AG09309 (cell line): ENCODE data around the gene CFAP77.

Experiments used
- DNase-seq: peaks from one replicate; pipeline ENCODE4 v3.0.0-alpha.2; 2010; ENCODE audit warnings: low read depth
- H3K4me3 ChIP-seq: 2 replicates; pipeline ENCODE4 v1.5.1; 2011; ENCODE audit warnings: mild to moderate bottlenecking, low read depth, low read length, moderate library complexity; ENCODE audit not compliant: control insufficient read depth
- TF ChIP-seq, protein P1 (sequence below): IDR thresholded peaks from 2 replicates; pipeline ENCODE4 v1.5.1; 2011; ENCODE audit warnings: mild to moderate bottlenecking, low read depth, low read length, inconsistent platforms; ENCODE audit not compliant: insufficient read depth, control insufficient read depth; ENCODE audit errors: missing control alignments

CFAP77 gene

DNA sequence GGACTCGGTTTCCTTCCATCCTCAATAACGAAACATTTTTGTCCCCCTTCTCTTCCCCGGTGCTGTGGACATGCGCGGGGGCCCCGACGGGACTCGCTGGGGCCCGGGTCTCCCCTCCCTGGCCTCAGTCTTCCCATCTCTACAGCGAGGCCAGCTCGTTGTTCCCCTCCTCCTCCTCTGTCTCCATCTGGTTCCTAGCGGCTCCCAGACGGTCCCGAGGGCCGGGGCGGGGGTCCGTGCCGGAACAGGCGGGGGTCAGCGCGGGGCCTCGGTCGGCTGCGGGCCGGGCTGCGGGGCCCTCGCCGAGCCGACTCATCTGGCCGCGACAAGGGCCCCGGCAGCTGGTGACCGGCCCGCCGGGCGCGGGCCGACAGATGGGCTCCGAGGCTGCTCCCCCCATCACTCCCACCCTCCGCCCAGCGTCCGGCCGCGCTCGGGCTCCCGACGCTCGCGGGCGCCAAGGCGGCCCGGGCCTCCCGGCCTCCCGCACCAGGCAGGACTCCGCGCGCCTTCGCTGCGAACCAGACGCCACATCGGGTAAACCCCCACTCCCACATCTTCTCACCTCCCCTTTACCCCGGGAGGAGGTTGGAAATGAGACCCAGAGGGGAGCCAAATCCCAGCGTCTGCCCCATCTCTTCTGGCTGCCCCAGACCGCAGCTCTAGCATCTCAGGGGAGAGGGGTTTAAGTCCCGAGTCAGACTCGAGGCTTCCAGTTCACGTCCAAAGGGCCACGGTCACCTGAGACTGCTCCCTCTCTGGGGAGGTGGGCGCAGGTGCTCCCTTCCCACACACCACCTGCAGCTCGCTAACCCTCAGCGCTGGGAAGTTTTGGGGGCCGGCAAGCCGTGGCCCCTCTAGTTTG lies 180.5 kb downstream of the CFAP77 start:
- DNase-seq: no peak
- H3K4me3 ChIP-seq: no peak overlapping the region

DNA sequence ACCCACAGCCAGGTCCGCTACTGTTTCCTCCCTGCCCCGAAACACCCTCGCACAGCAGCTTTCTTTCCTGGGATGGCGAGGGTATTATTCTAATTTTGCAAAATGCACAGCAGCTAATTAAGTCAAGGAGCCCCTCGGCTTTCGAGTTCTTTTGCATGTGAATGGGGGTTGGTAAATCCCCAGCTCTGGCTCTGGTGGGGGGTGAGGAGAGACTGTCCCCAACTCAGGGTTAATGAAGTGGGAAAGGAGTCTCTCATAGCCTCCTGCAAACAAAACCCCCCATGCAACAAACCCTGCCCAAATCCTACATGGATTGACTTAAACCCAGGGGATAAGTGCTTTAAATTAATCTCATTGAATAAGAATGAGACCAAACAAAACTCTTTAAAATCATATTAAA lies 181.2 kb downstream of the CFAP77 start:
- no peak for DNase-seq
- H3K4me3 ChIP-seq: no peak overlapping the region
- TF ChIP-seq, protein P1, sequence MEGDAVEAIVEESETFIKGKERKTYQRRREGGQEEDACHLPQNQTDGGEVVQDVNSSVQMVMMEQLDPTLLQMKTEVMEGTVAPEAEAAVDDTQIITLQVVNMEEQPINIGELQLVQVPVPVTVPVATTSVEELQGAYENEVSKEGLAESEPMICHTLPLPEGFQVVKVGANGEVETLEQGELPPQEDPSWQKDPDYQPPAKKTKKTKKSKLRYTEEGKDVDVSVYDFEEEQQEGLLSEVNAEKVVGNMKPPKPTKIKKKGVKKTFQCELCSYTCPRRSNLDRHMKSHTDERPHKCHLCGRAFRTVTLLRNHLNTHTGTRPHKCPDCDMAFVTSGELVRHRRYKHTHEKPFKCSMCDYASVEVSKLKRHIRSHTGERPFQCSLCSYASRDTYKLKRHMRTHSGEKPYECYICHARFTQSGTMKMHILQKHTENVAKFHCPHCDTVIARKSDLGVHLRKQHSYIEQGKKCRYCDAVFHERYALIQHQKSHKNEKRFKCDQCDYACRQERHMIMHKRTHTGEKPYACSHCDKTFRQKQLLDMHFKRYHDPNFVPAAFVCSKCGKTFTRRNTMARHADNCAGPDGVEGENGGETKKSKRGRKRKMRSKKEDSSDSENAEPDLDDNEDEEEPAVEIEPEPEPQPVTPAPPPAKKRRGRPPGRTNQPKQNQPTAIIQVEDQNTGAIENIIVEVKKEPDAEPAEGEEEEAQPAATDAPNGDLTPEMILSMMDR: no peak

More for the DNA sequence above, 180.5 kb downstream of the CFAP77 start:
- TF ChIP-seq, protein P1: no peak

DNA sequence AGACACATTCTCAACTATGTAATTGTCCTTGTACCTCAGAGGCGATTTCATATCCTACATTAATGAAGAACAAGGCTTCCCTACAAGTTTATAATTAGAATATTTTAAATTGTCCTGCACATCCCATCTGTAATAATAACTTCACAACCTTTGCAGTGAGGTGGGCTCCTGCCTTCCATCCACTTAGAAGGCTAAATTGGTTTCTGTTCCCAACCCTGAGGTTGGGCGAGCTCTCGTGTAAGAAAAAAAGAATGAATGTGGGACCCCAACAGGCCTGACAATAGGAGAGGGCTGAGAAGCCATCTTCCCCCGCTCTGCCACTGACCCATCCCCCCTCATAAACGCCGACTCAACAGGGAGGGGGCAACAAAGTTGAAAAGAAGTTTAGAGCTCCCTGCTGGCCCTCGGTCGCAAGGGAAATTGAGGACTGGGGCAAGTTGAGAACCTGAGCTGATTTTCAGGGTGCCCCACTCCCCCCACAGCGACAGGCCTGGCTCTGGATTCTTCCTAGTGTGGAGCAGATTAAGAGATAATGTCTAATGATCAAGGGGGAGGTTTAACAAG lies 181.8 kb downstream of the CFAP77 start:
- H3K4me3 ChIP-seq: no peak overlapping the region
- TF ChIP-seq, protein P1: no peak
- no peak for DNase-seq

DNA sequence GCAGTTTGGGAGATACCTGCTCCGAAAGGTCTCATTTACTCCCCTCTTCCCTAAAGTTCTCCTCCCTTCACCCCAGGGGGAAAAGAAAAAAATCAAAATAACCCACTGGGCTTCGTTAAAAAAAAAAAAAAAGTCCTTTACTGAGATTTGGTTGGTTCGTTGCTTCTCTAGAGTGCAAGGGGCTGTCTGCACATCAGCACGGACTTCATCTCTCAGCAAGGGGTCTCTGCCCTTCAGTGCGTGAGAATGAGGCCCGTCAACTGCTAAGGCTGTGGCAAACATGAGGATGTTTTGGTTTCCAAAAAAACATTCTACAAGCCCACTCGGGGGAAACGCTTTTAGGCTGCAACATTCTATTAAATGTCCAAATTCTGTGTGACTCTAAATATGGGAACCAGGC lies 182.4 kb downstream of the CFAP77 start:
- DNase-seq: no peak
- TF ChIP-seq, protein P1: no peak

DNA sequence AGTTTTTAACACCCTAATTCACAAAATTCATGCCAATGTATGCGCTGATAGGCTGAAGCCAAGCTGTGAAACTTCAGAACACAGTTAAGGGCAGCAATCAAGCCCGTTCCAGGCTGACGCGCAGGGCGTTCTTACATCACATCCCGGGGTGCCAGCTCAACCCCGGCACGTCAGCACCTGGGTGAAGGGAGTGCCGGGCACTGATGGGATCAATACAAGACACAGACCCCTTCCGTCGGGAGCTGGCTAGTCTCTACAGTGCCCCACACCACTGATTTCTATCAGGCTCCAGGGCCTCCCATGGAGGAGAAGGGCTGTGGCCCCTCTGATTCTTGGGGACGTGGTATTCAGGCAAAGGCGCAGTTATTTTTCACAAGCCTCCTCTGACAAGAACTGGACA lies 184.4 kb downstream of the CFAP77 start:
- TF ChIP-seq, protein P1: no peak
- no peak overlapping the region for H3K4me3 ChIP-seq
- DNase-seq: no peak

More for the DNA sequence above, 182.4 kb downstream of the CFAP77 start:
- no peak overlapping the region for H3K4me3 ChIP-seq

DNA sequence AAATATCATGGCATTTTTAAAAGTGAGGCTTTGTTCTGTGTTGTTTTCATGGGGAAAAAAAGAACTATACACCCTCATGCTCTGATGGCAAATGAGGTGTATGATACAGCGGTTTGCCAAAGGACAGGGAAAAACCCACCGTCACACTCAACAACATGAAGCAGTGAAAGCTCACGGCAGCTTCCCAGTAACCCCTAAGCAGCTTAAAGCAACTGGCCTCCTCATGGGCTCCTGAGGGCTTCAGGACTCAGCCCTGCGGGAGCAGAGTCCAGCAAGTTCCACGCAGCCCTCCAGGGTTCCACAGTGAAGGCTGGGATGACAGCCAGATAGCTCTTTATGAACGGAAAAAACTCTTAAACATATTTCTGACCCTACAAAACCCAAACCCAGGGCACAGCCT lies 185.3 kb downstream of the CFAP77 start:
- DNase-seq: no peak
- TF ChIP-seq, protein P1: no peak
- H3K4me3 ChIP-seq: no peak overlapping the region
